AG04449 (cell line): ENCODE data around the gene CCDC85C.

Experiments
- CTCF ChIA-PET: fragments of 350-600 bp; formaldehyde crosslinking; extraction: SDS; loops from one replicate; lab custom pipeline; 2021; ENCODE audit warnings: antibody characterized with exemption; lab: Yijun Ruan, JAX
- POLR2A ChIA-PET: fragments of 400-600, 350-600 bp; formaldehyde crosslinking; extraction: SDS; loops from one replicate; lab custom pipeline; 2020; ENCODE audit warnings: antibody characterized with exemption, inconsistent platforms; lab: Yijun Ruan, JAX
- DNase-seq: peaks from one replicate; pipeline ENCODE4 v3.0.0-alpha.2; 2010; ENCODE audit warnings: low read depth, low spot score
- H3K4me3 ChIP-seq: 2 replicates; pipeline ENCODE4 v1.5.1; 2011; ENCODE audit warnings: low read depth, mild to moderate bottlenecking, control low read depth, low read length
- TF ChIP-seq, protein P1 (sequence below): IDR thresholded peaks from one replicate; pipeline ENCODE4 v1.5.1; 2011; ENCODE audit warnings: mild to moderate bottlenecking, moderate library complexity, low read length, control low read depth, inconsistent platforms; ENCODE audit not compliant: insufficient read depth; ENCODE audit errors: missing control alignments

Gene CCDC85C

DNA sequence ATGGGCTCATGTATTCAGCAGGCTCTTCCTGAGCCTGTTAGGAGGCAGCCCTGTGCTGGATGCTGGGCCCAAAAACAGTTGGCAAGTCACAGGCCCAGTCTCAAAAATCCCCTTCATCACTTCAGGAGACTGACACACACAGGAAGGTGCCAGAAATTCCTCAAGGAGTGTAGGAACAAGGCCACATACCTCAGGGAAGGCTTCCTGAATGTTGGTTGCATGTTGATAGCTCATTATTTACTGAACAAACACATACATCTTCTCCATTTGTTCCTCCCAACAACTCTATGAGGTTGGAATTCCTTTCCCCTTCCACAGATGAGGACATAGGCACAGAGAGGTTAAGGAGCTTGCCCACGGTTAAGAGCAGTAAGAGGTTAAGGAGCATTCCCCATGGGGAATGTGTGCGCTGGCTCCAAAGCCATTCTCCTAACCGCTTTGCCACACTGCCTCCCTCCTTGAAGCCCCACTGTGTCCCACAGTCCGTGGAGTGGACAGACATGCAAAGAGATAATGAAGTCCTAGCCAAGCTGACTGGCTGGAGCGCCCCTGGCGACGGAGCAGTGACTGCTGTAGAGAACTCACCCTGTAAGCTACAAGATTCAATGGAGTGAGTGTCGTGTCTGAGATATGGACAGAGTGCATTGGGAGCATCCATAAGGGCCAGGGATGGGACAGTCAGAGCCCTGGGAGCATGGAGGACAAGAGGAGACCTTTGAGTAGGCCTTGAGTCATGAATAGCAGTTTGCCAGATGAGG is 44.2 kb upstream of the CCDC85C start:
- TF ChIP-seq, protein P1, sequence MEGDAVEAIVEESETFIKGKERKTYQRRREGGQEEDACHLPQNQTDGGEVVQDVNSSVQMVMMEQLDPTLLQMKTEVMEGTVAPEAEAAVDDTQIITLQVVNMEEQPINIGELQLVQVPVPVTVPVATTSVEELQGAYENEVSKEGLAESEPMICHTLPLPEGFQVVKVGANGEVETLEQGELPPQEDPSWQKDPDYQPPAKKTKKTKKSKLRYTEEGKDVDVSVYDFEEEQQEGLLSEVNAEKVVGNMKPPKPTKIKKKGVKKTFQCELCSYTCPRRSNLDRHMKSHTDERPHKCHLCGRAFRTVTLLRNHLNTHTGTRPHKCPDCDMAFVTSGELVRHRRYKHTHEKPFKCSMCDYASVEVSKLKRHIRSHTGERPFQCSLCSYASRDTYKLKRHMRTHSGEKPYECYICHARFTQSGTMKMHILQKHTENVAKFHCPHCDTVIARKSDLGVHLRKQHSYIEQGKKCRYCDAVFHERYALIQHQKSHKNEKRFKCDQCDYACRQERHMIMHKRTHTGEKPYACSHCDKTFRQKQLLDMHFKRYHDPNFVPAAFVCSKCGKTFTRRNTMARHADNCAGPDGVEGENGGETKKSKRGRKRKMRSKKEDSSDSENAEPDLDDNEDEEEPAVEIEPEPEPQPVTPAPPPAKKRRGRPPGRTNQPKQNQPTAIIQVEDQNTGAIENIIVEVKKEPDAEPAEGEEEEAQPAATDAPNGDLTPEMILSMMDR: no peak
- DNase-seq: no peak
- POLR2A ChIA-PET: no interaction called here
- no peak overlapping the region for H3K4me3 ChIP-seq
- CTCF ChIA-PET: interaction anchor here (1.5 kb wide), 1 partner anchor 36 kb away, joined by 4 read pairs; the partner anchor contains the start of gene CYP46A1

DNA sequence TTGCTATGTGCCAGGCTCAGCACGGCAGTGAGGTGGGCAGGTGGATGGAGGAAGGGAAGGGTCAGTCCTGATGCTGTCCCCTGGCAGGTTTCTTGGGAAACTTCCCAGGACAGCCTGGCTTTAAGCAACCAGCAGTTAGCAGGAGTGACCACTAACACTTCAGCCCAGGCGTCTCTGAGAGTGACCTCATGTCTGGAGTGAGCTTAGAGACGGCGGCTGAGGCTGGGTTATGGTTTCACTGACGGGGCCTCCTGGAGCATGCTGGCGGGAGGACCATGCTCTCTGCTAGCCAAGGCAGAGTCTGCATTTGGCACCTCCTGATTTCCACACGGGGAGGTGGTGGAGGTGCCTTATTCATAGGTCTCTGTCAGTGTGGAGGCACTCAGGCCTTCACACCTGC is 43.4 kb upstream of the CCDC85C start:
- no peak for DNase-seq
- TF ChIP-seq, protein P1: no peak
- ChIA-PET CTCF (interaction anchor here (1.5 kb wide), 1 partner anchor 37 kb away, joined by 4 read pairs; the partner anchor contains the start of gene CYP46A1), POLR2A (no interaction called here)
- H3K4me3 ChIP-seq: no peak overlapping the region

DNA sequence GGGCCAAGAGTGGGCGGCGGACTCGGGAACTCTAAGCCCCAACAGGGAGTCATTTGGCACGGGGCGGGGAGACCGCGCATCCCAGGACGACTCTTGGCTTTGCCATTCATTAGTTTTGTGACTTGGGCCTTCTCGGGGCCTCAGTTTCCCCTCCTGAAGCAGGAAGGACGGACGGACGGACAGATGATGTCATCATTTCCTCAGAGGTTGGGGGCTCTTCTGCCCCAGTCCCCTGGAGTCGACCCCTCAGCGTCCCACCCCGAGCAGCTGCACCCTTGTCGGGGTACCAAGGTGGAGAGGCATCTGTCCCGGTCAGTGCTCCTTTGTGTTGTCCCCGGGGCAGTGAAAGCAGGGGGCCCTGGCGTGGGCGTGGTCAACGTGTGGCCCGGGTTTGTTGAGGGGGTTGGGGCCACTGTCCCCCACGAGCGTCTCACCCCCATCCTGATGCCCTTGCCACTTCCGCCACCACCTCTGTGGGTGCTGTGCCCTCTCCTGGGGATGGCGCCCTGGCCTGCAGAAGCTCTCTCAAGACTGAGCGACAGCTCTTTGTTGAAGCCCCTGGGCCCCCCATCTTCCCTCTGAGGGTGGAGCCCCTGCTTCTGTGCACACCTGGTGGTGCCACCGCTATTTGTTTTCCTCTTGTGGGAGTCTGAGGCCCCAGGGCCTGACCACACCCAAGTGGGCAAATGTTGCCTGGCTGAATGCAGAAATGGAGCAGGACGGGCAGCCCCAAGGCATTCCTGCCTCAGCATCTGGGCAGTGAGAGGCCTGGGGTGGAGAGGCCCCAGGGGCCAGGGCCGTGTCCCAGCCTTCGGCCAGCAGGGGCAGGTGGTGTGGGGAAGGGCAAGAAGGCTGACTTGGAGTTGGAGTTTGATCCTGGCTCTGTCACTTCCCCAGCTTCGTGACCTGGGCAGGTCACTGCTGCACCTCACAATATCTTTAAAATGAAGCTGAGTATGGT is 41.8 kb upstream of the CCDC85C start:
- no peak for DNase-seq
- ChIA-PET POLR2A (no interaction called here), CTCF (interaction anchor here (1.0 to 1.3 kb wide), 2 partner anchors 18 to 30 kb away, joined by 3 to 6 read pairs; no protein-coding TSS in a partner anchor)
- TF ChIP-seq, protein P1: no peak
- peak overlapping the region; percentile 49 for H3K4me3 ChIP-seq

DNA sequence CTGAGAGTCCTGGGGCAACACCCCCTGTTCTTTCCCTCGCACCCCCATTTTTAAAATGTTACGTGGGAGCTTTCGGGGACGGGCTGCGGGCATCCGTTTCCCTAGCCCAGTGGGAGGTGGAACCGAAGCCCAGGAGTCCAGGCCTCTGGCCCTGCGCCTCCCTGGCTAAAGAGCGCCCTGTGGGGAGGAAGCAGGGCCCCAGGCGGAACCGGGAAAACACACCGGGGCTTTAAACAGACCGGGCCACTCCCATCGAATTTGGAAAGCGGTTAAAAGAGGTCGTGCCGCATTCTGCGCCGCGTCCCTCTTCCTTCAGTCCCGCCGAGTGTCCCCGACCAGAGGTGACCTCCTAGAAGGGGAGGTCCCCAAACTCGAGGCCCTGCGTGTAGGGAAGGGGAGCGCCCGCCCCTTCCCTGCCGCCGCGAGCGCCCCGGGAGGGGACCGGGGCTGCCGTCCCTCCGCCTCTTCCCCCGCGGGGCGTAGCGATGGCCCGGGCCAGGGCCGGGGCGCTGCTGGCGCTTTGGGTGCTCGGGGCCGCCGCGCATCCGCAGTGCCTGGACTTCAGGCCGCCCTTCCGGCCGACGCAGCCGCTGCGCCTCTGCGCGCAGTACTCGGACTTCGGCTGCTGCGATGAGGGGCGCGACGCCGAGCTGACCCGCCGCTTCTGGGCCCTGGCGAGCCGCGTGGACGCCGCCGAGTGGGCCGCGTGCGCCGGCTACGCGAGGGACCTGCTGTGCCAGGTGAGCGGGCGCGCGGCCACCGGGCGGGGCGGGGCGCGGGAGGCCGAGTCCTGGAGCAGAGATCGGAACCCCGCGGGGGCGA is 40.9 kb upstream of the CCDC85C start, which contains the start of gene HHIPL1:
HHIPL1 (plus strand) TSS at position 407 of the 822 bp plus-strand sequence; CDS start at position 486, 79 bp downstream.
- H3K4me3 ChIP-seq: peak within 1 kb of the TSS; percentile 49
- POLR2A ChIA-PET: no interaction called here
- CTCF ChIA-PET: interaction anchor here (1.3 kb wide), 1 partner anchor 17 kb away, joined by 6 read pairs; no protein-coding TSS in a partner anchor
- TF ChIP-seq, protein P1: no peak
- DNase-seq: no peak

DNA sequence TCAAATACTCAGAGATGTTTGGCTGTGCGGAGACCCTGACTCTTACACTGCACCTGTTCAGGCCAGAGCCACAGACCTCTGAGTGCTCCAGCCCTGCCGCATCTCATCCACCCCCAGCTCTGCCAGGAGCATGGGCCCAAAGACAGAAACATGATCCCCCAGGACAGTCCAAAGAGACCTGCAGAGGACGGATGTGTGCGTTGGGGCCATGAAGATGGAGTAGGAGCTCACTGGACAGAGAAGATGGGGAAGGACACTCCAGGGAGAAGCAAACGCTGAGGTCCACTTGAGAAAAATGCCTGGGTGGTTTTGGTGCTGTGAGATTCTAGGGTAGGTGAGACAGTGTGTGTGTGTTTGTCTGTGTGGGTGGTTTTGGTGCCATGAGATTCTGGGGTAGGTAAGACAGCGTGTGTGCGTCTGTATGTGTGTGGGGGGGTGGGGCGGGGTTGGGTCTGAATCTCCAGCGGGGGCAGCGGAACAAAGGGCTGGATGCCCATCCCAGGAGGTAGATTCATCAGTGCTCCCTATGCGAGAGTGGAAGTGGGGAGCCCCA is 40.1 kb upstream of the CCDC85C start:
- CTCF ChIA-PET: interaction anchor here (0.9 to 2.0 kb wide), 2 partner anchors 18 to 126 kb away, joined by 3 to 6 read pairs; no protein-coding TSS in a partner anchor
- POLR2A ChIA-PET: no interaction called here
- TF ChIP-seq, protein P1: no peak
- no peak overlapping the region for H3K4me3 ChIP-seq
- DNase-seq: no peak
